Measurements from ENCODE around the gene IFNAR1.

IFNAR1 gene

DNA sequence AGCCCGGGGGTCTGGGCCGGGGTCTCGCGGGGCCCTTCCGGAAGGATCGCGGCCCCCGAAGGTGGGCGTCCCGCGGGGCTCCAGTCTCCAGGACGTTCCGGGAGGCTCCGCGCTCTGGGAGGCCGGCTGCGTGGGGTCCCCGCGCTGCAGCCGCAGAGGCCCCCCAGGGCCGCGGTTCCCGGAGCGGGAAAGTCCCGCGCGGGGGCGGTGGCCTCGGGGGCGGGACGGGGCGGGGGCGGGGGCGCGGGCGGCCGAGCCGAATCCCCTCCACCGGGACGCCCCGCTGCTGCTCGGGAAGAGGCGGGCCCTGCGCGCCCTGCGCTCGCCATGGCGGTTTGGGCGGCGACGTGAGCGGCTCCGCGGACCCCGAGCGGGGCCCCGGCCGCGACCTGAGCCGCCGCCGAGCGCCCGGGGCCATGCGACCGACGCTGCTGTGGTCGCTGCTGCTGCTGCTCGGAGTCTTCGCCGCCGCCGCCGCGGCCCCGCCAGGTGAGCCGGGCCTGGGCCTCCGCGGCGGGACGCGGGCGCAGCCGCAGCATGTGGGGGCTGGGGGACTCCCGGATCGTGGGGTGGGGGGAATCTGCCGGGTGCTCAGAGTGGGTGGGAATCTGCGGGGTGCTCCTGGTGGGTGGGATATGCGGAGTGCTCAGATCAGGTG lies 78.5 kb downstream of the IFNAR1 start, which contains the start of gene IFNGR2:
Gene IFNGR2, plus strand, starts transcription at position 286 of the 658 bp plus-strand sequence. Its CDS starts 131 bp downstream, at position 417.
- peak; percentile 53 for DNase-seq

DNA sequence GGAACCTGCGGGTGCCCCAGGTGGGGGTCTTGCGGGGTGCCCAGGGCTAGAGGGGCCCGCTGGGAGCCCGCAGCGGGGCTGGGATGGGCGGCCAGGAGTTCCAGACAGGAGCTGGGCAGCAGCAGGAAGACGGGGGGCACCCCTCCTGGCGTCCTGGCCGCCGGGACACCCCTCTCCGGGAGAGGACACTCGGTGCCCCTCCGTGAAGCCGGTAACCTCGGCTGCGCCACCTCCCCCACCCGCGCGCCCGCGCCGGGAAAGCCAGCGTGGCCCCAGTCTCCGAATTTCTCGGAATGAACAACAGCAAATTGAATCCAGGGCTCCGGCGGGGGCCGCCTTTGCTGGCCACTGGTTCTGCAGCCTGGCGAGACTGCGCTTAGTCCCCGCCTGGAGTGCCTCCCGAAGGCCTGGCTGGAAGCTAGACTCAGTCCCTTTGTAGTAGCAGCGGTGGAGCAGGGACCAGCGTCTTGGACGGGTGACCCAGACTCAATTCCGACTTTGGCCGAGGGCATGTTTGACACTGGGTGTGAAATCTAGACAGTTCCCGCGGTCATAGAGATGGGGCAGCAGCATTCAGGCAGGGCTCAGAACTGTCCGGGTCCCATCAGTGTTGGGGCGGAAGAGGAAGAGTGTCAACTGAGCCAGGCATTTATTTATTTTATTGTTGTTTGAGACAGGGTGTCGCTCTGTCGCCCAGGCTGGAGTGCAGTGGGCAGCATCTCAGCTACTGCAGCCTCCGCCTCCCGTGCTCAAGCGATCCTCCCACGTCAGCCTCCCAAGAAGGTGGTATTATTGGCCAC lies 79.2 kb downstream of the IFNAR1 start:
- DNase-seq: peak; percentile 61

DNA sequence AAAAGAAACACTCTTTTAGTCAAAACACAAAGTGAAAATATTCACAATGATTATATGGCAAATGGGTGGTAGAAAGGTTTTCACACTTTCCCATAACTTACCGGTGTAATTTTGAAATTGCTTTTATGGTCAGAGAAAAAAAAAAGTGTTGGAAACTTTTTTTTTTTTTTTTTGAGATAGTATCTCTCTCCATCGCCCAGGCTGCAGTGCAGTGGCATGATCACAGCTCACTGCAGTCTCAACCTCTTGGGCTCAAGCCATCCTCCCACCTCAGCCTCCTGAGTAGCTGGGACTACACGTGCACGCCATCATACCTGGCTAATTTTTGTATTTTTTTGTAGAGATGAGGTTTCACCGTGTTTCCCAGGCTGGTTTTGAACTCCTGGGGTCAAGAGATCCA lies 81.7 kb downstream of the IFNAR1 start:
- no peak for DNase-seq
